A673 (cell line): ENCODE results near the gene ARHGAP15.

ENCODE experiments used
- EZH2 ChIP-seq: fragments of 200-600 bp; sonication (generic); IDR thresholded peaks from 2 replicates; pipeline ENCODE4 v1.6.1; 2017; ENCODE audit warnings: borderline replicate concordance, low read depth, mild to moderate bottlenecking, mixed read lengths, antibody characterized with exemption, low read length; ENCODE audit not compliant: poor library complexity, severe bottlenecking
- TF ChIP-seq, protein P1 (sequence below): fragments of 300-800, 200-600 bp; sonication (generic); conservative IDR thresholded peaks from 2 replicates; pipeline ENCODE4 v1.5.1; 2017; ENCODE audit warnings: low read depth, mild to moderate bottlenecking, antibody characterized with exemption, low read length, moderate library complexity, mixed read lengths

DNA sequence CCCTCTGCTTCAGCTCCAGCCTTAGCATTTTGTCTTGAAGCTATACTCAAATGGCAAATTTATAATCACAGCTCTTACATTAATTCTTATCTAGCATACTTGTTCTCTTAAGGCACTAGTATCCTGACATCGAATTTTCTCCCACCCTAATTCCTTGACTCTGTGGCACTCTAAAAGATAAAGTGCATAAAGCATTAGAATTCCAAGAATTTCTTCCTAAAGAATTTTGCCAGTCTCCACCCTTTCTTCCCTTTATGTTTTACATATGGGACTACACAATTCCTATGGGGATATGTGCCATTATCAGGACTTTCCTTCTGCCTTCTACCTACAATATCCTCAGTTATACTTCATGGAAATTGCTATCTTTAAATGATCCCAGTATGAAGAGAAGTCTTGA, 560.3 kb downstream of the ARHGAP15 start:
- TF ChIP-seq, protein P1, sequence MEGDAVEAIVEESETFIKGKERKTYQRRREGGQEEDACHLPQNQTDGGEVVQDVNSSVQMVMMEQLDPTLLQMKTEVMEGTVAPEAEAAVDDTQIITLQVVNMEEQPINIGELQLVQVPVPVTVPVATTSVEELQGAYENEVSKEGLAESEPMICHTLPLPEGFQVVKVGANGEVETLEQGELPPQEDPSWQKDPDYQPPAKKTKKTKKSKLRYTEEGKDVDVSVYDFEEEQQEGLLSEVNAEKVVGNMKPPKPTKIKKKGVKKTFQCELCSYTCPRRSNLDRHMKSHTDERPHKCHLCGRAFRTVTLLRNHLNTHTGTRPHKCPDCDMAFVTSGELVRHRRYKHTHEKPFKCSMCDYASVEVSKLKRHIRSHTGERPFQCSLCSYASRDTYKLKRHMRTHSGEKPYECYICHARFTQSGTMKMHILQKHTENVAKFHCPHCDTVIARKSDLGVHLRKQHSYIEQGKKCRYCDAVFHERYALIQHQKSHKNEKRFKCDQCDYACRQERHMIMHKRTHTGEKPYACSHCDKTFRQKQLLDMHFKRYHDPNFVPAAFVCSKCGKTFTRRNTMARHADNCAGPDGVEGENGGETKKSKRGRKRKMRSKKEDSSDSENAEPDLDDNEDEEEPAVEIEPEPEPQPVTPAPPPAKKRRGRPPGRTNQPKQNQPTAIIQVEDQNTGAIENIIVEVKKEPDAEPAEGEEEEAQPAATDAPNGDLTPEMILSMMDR = no peak
- TF ChIP-seq EZH2 = no peak
